CD4-positive, alpha-beta T cell (primary cell): Measurements from ENCODE around the gene DYSF. TPM values are rescaled to one million over a fixed set of nuclear protein-coding genes. Genes with fewer than 3 reads are reported as not detected.
A peak's percentile ranks its signal among the peaks of the same experiment; 100 is the strongest.

Source experiments
- ATAC-seq: fragments of 200-7000 bp; cut with Tn5 transposase; one replicate; pipeline ENCODE4 v1.10.0; 2022; ENCODE audit warnings: mild to moderate bottlenecking; ENCODE audit not compliant: poor library complexity
- CTCF ChIA-PET: fragments of 350-600 bp; sonication (Branson Sonifier 250); formaldehyde crosslinking; loops from one replicate; lab custom pipeline; 2021; ENCODE audit warnings: antibody characterized with exemption, inconsistent platforms; lab: Charles Lee
- POLR2A ChIA-PET: fragments of 350-600 bp; sonication (Branson Sonifier 250); formaldehyde crosslinking; loops from one replicate; lab custom pipeline; 2021; ENCODE audit warnings: antibody characterized with exemption, inconsistent platforms; lab: Charles Lee
- DNase-seq, 14 experiments: peaks; one replicate each; pipeline ENCODE4 v3.0.0-alpha.2; 2013 to 2020; ENCODE audit warnings: mixed read lengths in 2 of 14
- H3K27ac ChIP-seq, 2 donors: one replicate each; pipeline versions ENCODE4 v1.5.1 to v1.7.0; 2013; ENCODE audit warnings: low read length in 2 of 2, low read depth in 1 of 2, mild to moderate bottlenecking in 1 of 2
- H3K27me3 ChIP-seq, 2 experiments: 1 replicate in 1 of 2; 2 replicates in 1 of 2; pipeline versions ENCODE4 v1.6.1 to v1.7.0; 2013; ENCODE audit warnings: low read length in 2 of 2, control low read depth in 1 of 2, mild to moderate bottlenecking in 1 of 2, moderate library complexity in 1 of 2; ENCODE audit not compliant: insufficient read depth in 2 of 2, control insufficient read depth in 1 of 2
- H3K36me3 ChIP-seq: one replicate; pipeline ENCODE4 v1.6.1; 2013; ENCODE audit warnings: low read length, control low read depth; ENCODE audit not compliant: insufficient read depth
- H3K4me1 ChIP-seq: one replicate; pipeline ENCODE4 v1.6.1; 2013; ENCODE audit warnings: low read length, control low read depth; ENCODE audit not compliant: insufficient read depth
- H3K4me3 ChIP-seq: one replicate; pipeline ENCODE4 v1.5.1; 2013; ENCODE audit warnings: mild to moderate bottlenecking, low read length, moderate library complexity
- H3K9me3 ChIP-seq, 2 experiments: 1 replicate in 1 of 2; 2 replicates in 1 of 2; pipeline versions ENCODE4 v1.6.1 to v1.7.0; 2013; ENCODE audit warnings: low read length in 2 of 2, mild to moderate bottlenecking in 2 of 2, control low read depth in 1 of 2, moderate library complexity in 1 of 2; ENCODE audit not compliant: control insufficient read depth in 1 of 2, insufficient read depth in 1 of 2
- H3K27ac Mint-ChIP-seq: one replicate; pipeline ENCODE4 v1.8.0; 2020; ENCODE audit warnings: mixed read lengths
- H3K27me3 Mint-ChIP-seq: one replicate; pipeline ENCODE4 v1.8.0; 2021; ENCODE audit warnings: mixed read lengths
- H3K36me3 Mint-ChIP-seq: one replicate; pipeline ENCODE4 v1.8.0; 2021; ENCODE audit warnings: low read depth, mixed read lengths
- H3K4me1 Mint-ChIP-seq: one replicate; pipeline ENCODE4 v1.8.0; 2021; ENCODE audit warnings: low read depth, mixed read lengths
- H3K4me3 Mint-ChIP-seq: one replicate; pipeline ENCODE4 v1.8.0; 2020; ENCODE audit warnings: mild to moderate bottlenecking, mixed read lengths
- H3K9me3 Mint-ChIP-seq: one replicate; pipeline ENCODE4 v1.8.0; 2020; ENCODE audit warnings: mixed read lengths
- CTCF ChIP-seq: fragments of 200-600 bp; IDR thresholded peaks from one replicate; pipeline ENCODE4 v1.8.0; 2022; ENCODE audit warnings: antibody characterized with exemption, mild to moderate bottlenecking
- intact Hi-C, 2 experiments: fragments of 100-400 bp; cut with DNase I in 1 of 2; cut with micrococcal nuclease in 1 of 2; formaldehyde crosslinking; loops; one replicate each; pipeline versions ENCODE4 v1.15.1 to v1.9.0; 2023 to 2025; cut with DNase I, micrococcal nuclease
- total RNA-seq, 174 experiments: library from RNA in 2 of 174; stranded (reverse) in 2 of 174; gene quantifications; one replicate each; pipeline ENCODE4 v1.2.3 and lab custom pipeline; 2021 to 2026

The DYSF gene
- total RNA-seq, 2 experiments from 2014 or later: 0.27 to 0.31 TPM

- Histone ChIP-seq H3K27ac (no peak overlapping the region), H3K27me3 (peaks cover 30 to 47% of the 10 kb centered on the region in 2 experiments), H3K4me3 (no peak overlapping the region), H3K9me3 (peaks cover 0 to 14% of the 10 kb centered on the region in 2 experiments), H3K36me3 (no peaks in the 10 kb centered on the region), H3K4me1 (no peaks in the 10 kb centered on the region)
- Mint-ChIP-seq H3K27me3 (peaks cover 40% of the 10 kb centered on the region), H3K4me1 (peaks cover 8% of the 10 kb centered on the region), H3K9me3 (no peaks in the 10 kb centered on the region), H3K36me3 (no peaks in the 10 kb centered on the region), H3K4me3 (no peak overlapping the region), H3K27ac (no peak overlapping the region)
- CTCF ChIA-PET: no interaction called here
- no peak for TF ChIP-seq CTCF
- no peak for DNase-seq
- no peak for ATAC-seq
- POLR2A ChIA-PET: no interaction called here
- intact Hi-C loops: no loop called here
Measured at GRCh38 chr2:71465356-71465755, 12.0 kb downstream of the DYSF start.

- no peak overlapping the region for H3K27ac ChIP-seq
- peaks cover 0 to 14% of the 10 kb centered on the region in 2 experiments for H3K9me3 ChIP-seq
- H3K4me3 ChIP-seq: no peak overlapping the region
- no peaks in the 10 kb centered on the region for H3K36me3 Mint-ChIP-seq
- DNase-seq (no peak), ATAC-seq (no peak)
- H3K27ac Mint-ChIP-seq: no peak overlapping the region
- ChIA-PET POLR2A (no interaction called here), CTCF (no interaction called here)
- H3K4me3 Mint-ChIP-seq: no peak overlapping the region
- peaks cover 8% of the 10 kb centered on the region for H3K4me1 Mint-ChIP-seq
- no peaks in the 10 kb centered on the region for H3K4me1 ChIP-seq
- H3K27me3 Mint-ChIP-seq: peaks cover 45% of the 10 kb centered on the region
- intact Hi-C loops: no loop called here
- no peaks in the 10 kb centered on the region for H3K9me3 Mint-ChIP-seq
- peaks cover 30 to 47% of the 10 kb centered on the region in 2 experiments for H3K27me3 ChIP-seq
- TF ChIP-seq CTCF: no peak
- no peaks in the 10 kb centered on the region for H3K36me3 ChIP-seq
Measured at GRCh38 chr2:71465961-71466300, 12.6 kb downstream of the DYSF start.

GRCh38 chr2:71466301-71467179 is 13.2 kb downstream of the DYSF start:
- Mint-ChIP-seq H3K4me1 (peaks cover 8% of the 10 kb centered on the region), H3K27ac (no peak overlapping the region), H3K9me3 (no peaks in the 10 kb centered on the region), H3K27me3 (peaks cover 39% of the 10 kb centered on the region), H3K4me3 (peak overlapping the region; percentile 76), H3K36me3 (no peaks in the 10 kb centered on the region)
- H3K36me3 ChIP-seq: no peaks in the 10 kb centered on the region
- peaks cover 30 to 50% of the 10 kb centered on the region in 2 experiments for H3K27me3 ChIP-seq
- peak overlapping the region; percentile 58 for H3K4me3 ChIP-seq
- ATAC-seq (no peak), DNase-seq (peak in 1 of 14 experiments; percentile 10)
- no peak for TF ChIP-seq CTCF
- peaks cover 0 to 14% of the 10 kb centered on the region in 2 experiments for H3K9me3 ChIP-seq
- H3K27ac ChIP-seq: no peak overlapping the region
- ChIA-PET POLR2A (no interaction called here), CTCF (no interaction called here)
- no peaks in the 10 kb centered on the region for H3K4me1 ChIP-seq
- intact Hi-C loops: no loop called here
